Astrocyte (in vitro differentiated cells and primary cell): Measurements from ENCODE around the gene TVP23A.

Experiments used
- CTCF ChIP-seq: IDR thresholded peaks from 2 replicates; pipeline ENCODE4 v1.5.1; 2011; ENCODE audit warnings: low read depth, mild to moderate bottlenecking, inconsistent platforms, low read length, moderate library complexity; ENCODE audit not compliant: insufficient read depth
- EZH2 ChIP-seq: IDR thresholded peaks from 2 replicates; pipeline ENCODE4 v1.6.1; 2012; ENCODE audit warnings: mild to moderate bottlenecking, low read length, inconsistent platforms; ENCODE audit not compliant: insufficient read depth

- TF ChIP-seq CTCF (no peak), EZH2 (no peak)
Measured at GRCh38 chr16:10777356-10777755, 41.2 kb downstream of the TVP23A start.
